Spleen (tissue), 11 donors: Measurements from ENCODE around the gene FTSJ1. TPM values are rescaled to one million over a fixed set of nuclear protein-coding genes. Genes with fewer than 3 reads are reported as not detected.

Source experiments
- DNase-seq: peaks from one replicate; pipeline ENCODE4 v3.0.0-alpha.2; 2020
- H3K27ac ChIP-seq, 8 donors: fragments of 200-600 bp; sonication (generic) in 7 of 8; 1 replicate in 4 of 8; 2 replicates in 4 of 8; pipeline versions ENCODE4 v1.5.0 to v1.8.0; 2016 to 2021; ENCODE audit warnings: inconsistent platforms in 4 of 8, mild to moderate bottlenecking in 4 of 8, moderate library complexity in 1 of 8
- H3K27me3 ChIP-seq, 7 donors: fragments of 200-600 bp; sonication (generic) in 6 of 7; replicated peaks in 1 of 7; 1 replicate in 4 of 7; 2 replicates in 3 of 7; pipeline versions ENCODE4 v1.5.0 to v1.8.0; 2016 to 2021; ENCODE audit warnings: inconsistent platforms in 3 of 7, mild to moderate bottlenecking in 1 of 7
- H3K36me3 ChIP-seq, 6 donors: fragments of 200-600 bp; sonication (generic) in 5 of 6; 1 replicate in 4 of 6; 2 replicates in 2 of 6; pipeline versions ENCODE4 v1.5.0 to v1.8.0; 2016 to 2021; ENCODE audit warnings: inconsistent platforms in 2 of 6
- H3K4me1 ChIP-seq, 6 donors: fragments of 200-600 bp; sonication (generic) in 5 of 6; 1 replicate in 3 of 6; 2 replicates in 3 of 6; pipeline versions ENCODE4 v1.5.0 to v1.8.0; 2016 to 2021; ENCODE audit warnings: inconsistent platforms in 3 of 6
- H3K4me3 ChIP-seq, 8 donors: fragments of 200-600 bp; sonication (generic) in 7 of 8; 1 replicate in 4 of 8; 2 replicates in 4 of 8; pipeline versions ENCODE4 v1.5.0 to v1.8.0; 2016 to 2021; ENCODE audit warnings: inconsistent platforms in 4 of 8, mild to moderate bottlenecking in 4 of 8, moderate library complexity in 2 of 8
- H3K9me3 ChIP-seq, 8 donors: fragments of 200-600 bp; sonication (generic) in 7 of 8; 1 replicate in 4 of 8; 2 replicates in 4 of 8; pipeline versions ENCODE4 v1.5.0 to v1.8.0; 2016 to 2021; ENCODE audit warnings: inconsistent platforms in 4 of 8
- CTCF ChIP-seq, 11 experiments: fragments of 200-600 bp in 7 of 11; fragments of 450-650 bp in 4 of 11; sonication (generic) in 4 of 11; IDR thresholded peaks in 8 of 11; conservative IDR thresholded peaks in 3 of 11; 1 replicate in 7 of 11; 2 replicates in 4 of 11; pipeline versions ENCODE4 v1.4.0 to v1.8.0; 2016 to 2021; ENCODE audit warnings: antibody characterized with exemption in 11 of 11, inconsistent platforms in 4 of 11, mild to moderate bottlenecking in 1 of 11
- POLR2A ChIP-seq, 3 donors: fragments of 450-650 bp; IDR thresholded peaks; one replicate each; pipeline ENCODE4 v1.5.1; 2017; ENCODE audit warnings: antibody characterized with exemption in 3 of 3, mild to moderate bottlenecking in 1 of 3
- POLR2AphosphoS5 ChIP-seq, 3 donors: sonication (generic); formaldehyde crosslinking; IDR thresholded peaks; one replicate each; pipeline ENCODE4 v1.5.1; 2017; ENCODE audit warnings: antibody characterized with exemption in 3 of 3
- WGBS, 5 donors: extraction: QIAGEN DNeasy Blood & Tissue Kit in 3 of 5; methylation state at CpG; one replicate each; pipeline versions ENCODE4 v1.1.5 to v1.1.7; 2013 to 2018; 5-methylcytosine and 5-hydroxymethylcytosine counted together
- intact Hi-C: fragments of 100-400 bp; cut with DNase I; formaldehyde crosslinking; loops from one replicate; pipeline ENCODE4 v1.15.0; 2023; ENCODE audit warnings: low total_unique reads
- polyA plus RNA-seq, 3 donors: library from polyadenylated mRNA; stranded (reverse); fragments of 200-250 nt; gene quantifications; one replicate each; pipeline ENCODE4 v1.2.1, GENCODE V29; 2013
- total RNA-seq, 7 donors: library from RNA; depleted of rRNA in 3 of 7; stranded (reverse); fragments of >200 nt in 3 of 7; fragmentation: NEBNext Ultra II Directional in 4 of 7; extraction: Animal tissue kit (Norgen Biotek cat#: 25700) in 4 of 7; gene quantifications; one replicate each; pipeline versions ENCODE4 v1.1.0 to v1.2.1, GENCODE V29; 2016 to 2021
- donor health status: healthy with polysubstance abuse.
- donor health status: DM: no; HTN: no; CAD: no; lungs with moderate emphysema.
- donor health status: DM: no; HTN: no; CAD: no.
- donor health status: Bipolar disorder and iron deficiency.
- donor health status: healthy.
- donor health status: DM: no; HTN: no; CAD: no.
- donor health status: DM: yes; HTN: yes; CAD: no.

The FTSJ1 gene
- total and polyA plus RNA-seq, 10 donors, result 27.1 to 58.6 (median 39.7) TPM

- DNase-seq, result peak; percentile 35
These were observed 35.6 kb downstream of the FTSJ1 start for GRCh38 chrX:48511560-48511959.

GRCh38 chrX:48512371-48512935 is 36.5 kb downstream of the FTSJ1 start:
- H3K9me3 ChIP-seq, result no peaks in the 10 kb centered on the region
- DNase-seq, result peak; percentile 67
- no peak for TF ChIP-seq POLR2A (IDR thresholded peaks at IDR 0.05)
- TF ChIP-seq CTCF (IDR thresholded peaks at IDR 0.05 in 8 of 11, conservative IDR thresholded peaks at IDR 0.05 in 3 of 11), result no peak
- H3K4me3 ChIP-seq, result no peak overlapping the region
- H3K27me3 ChIP-seq, result no peaks in the 10 kb centered on the region
- peaks cover 0 to 39% (median 1%) of the 10 kb centered on the region in 6 donors for H3K36me3 ChIP-seq
- intact Hi-C loops, result no loop called here
- no peak overlapping the region for H3K27ac ChIP-seq
- 86 to 98% (median 96%) methylated on average over 7 to 20 of the region's 20 CpGs for WGBS, 5 donors
- peaks cover 0 to 18% (median 8%) of the 10 kb centered on the region in 6 donors for H3K4me1 ChIP-seq

More at GRCh38 chrX:48511560-48511959, 35.6 kb downstream of the FTSJ1 start:
- intact Hi-C loops, result no loop called here
- Histone ChIP-seq H3K27me3 (no peaks in the 10 kb centered on the region), H3K36me3 (peaks cover 0 to 32% (median 1%) of the 10 kb centered on the region in 6 donors), H3K4me3 (no peak overlapping the region), H3K9me3 (no peaks in the 10 kb centered on the region), H3K27ac (no peak overlapping the region), H3K4me1 (peaks cover 0 to 18% (median 8%) of the 10 kb centered on the region in 6 donors)
- WGBS, 5 donors, result 65 to 95% (median 86%) methylated on average over 4 of the region's 4 CpGs
- TF ChIP-seq POLR2AphosphoS5 (IDR thresholded peaks at IDR 0.05) (no peak), POLR2A (IDR thresholded peaks at IDR 0.05) (no peak), CTCF (IDR thresholded peaks at IDR 0.05 in 8 of 11, conservative IDR thresholded peaks at IDR 0.05 in 3 of 11) (no peak)

GRCh38 chrX:48513670-48514069 is 37.7 kb downstream of the FTSJ1 start:
- intact Hi-C loops, result no loop called here
- TF ChIP-seq CTCF (IDR thresholded peaks at IDR 0.05 in 8 of 11, conservative IDR thresholded peaks at IDR 0.05 in 3 of 11) (no peak), POLR2AphosphoS5 (IDR thresholded peaks at IDR 0.05) (no peak), POLR2A (IDR thresholded peaks at IDR 0.05) (no peak)
- 69 to 94% (median 84%) methylated on average over 4 of the region's 4 CpGs; no CpG with 5 or more reads in 1 of the 5 donors for WGBS, 5 donors
- no peak overlapping the region for H3K27ac ChIP-seq
- peaks cover 0 to 12% (median 6%) of the 10 kb centered on the region in 6 donors for H3K4me1 ChIP-seq
- no peaks in the 10 kb centered on the region for H3K27me3 ChIP-seq
- peaks cover 0 to 39% (median 1%) of the 10 kb centered on the region in 6 donors for H3K36me3 ChIP-seq
- no peak for DNase-seq
- H3K9me3 ChIP-seq, result no peaks in the 10 kb centered on the region
- no peak overlapping the region for H3K4me3 ChIP-seq

- DNase-seq, result no peak
- intact Hi-C loops, result no loop called here
- Histone ChIP-seq H3K27ac (no peak overlapping the region), H3K4me3 (no peak overlapping the region), H3K9me3 (no peaks in the 10 kb centered on the region), H3K4me1 (peaks cover 0 to 11% (median 6%) of the 10 kb centered on the region in 6 donors), H3K27me3 (no peaks in the 10 kb centered on the region), H3K36me3 (peaks cover 0 to 39% (median 1%) of the 10 kb centered on the region in 6 donors)
- TF ChIP-seq POLR2AphosphoS5 (IDR thresholded peaks at IDR 0.05) (no peak), CTCF (IDR thresholded peaks at IDR 0.05 in 8 of 11, conservative IDR thresholded peaks at IDR 0.05 in 3 of 11) (no peak), POLR2A (IDR thresholded peaks at IDR 0.05) (no peak)
- 81 to 94% (median 84%) methylated on average over 4 to 16 of the region's 16 CpGs for WGBS, 5 donors
These were observed 38.3 kb downstream of the FTSJ1 start for GRCh38 chrX:48514126-48514806.
